GM15510 (cell line): ENCODE measurements around the gene TBX2.

ENCODE experiments used
- POLR2A ChIP-seq: IDR thresholded peaks from 3 replicates; pipeline ENCODE4 v1.6.1; 2011; ENCODE audit warnings: borderline replicate concordance; ENCODE audit not compliant: insufficient read length; ENCODE audit errors: extremely low read depth

Gene TBX2

DNA sequence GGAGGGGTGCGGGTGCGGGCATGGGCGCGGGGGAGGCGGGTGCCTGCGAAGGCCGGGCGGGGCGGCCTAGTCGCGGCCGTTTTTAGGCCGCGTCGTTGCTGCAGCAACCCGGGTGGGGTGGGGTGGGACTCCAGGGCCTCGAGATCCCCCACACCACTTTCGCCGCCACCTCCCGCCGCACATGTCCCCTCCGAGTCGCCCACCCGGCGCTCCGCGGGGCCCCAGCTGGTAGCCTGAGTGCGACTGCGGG is 11.3 kb downstream of the TBX2 start:
- no peak for TF ChIP-seq POLR2A

DNA sequence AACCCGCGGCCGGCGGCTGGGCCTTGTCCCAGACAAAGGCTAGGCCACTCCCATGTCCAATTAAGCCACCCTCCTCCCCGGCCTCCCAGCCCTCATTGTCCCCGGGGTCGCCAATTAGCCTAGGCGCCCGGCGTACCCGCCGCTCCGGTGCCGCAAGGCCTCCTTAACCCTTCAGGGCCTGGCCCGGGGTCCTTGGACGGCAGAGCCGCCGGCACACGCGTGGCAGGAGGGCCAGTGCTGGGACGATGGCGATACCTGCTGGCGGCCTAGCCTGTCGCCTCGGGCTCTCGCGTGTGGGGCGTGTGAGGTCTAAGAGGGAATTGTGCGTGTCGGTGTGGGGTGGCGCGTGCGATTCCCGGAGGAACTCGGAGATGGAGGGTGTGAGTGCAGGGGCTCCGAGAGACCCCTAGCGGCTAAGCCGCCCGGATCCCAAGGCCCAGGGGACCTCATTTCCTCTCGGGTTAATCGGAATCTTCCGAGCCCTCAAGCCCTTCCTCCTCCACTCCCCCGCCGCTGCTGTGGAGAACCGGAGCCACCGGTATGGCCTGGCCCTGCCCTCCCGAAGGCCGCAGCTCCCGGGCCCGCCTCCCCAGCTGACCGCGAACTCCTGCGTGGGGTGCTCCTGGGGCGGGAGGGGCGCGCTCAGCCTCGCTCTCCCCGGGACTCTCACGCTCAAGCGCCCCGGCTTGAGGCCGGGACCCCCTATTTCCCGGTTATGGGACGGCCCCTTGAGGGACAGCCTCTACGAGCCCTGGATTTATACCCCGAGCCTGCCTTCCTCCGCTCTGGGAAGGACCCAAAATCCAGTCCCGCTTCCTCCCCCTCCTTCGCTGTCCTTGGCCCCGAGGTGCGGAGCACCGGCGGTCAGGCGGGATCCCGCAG is 11.9 kb downstream of the TBX2 start:
- TF ChIP-seq POLR2A: no peak

DNA sequence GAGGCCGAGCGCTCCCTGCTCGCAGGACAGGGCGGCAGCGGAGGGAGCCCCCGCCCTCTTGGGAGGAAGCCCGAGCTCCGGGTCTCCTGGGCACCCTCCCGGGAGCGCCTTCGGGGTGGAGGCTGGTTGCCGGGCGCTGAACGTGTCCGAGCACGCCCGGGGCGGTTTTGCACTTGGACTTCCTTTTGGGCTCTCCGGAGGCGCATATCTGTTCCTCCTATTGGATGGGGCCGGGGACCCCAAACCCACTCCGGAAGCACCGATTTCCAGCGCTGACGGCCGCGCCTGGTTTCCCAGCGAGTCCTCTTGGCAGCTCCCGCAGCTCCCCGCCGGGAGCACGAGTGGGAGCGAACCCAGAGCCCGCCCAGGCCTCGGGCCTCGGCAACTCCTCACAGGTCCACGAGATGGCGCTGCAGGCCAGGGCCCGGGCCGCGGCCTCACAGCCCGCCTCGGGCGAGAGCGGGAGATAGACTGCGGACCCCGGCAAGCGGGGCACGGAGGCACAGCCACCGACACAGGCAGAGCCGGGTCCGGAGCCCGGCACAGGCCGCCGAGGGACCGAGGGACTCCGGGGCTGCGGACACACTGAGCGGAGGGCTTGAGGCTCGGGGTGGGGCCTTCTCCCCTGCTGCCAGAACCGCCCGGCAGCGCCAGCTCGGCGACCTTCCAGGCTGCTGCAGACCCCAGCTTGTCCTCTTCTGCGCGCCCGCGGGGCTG is 12.7 kb downstream of the TBX2 start:
- TF ChIP-seq POLR2A: no peak

DNA sequence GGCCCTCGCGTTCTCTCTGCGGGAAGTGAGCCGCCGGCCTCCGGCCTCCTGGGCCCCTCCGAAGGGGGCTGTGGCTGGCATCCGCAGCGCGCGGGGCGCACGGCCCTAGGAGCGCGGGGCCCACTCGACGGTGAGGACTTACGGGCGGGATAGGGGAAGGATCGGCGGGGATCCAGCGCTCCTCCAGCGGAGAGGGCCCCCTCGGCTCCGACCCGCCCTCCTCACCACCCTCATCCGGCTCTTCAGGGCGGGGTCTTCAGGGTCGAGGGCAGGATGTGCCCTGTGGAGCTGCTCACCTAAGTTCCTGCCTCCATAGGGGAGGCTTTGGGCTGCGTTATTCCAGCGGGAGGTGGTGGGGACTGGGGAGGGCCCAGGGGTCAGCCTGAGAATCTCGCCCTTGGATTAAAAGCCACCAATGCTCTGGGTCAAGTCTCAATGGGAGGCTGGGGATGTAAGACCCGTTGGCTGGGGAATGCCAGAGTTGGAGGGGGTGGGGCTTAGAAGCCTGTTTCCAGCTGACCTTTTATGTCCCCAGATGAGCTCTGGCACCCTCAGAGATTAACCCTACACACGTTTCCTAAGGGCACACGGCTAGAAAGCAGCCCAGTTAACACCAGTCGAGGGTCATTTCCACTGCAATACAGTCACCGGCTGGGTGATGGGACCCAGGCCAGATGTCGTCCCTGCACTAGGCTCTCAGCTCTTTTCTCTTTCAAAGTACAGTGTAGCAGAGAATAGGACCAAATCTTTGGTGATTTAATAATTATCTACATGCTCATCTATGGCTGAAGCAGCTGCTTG is 13.4 kb downstream of the TBX2 start:
- no peak for TF ChIP-seq POLR2A

DNA sequence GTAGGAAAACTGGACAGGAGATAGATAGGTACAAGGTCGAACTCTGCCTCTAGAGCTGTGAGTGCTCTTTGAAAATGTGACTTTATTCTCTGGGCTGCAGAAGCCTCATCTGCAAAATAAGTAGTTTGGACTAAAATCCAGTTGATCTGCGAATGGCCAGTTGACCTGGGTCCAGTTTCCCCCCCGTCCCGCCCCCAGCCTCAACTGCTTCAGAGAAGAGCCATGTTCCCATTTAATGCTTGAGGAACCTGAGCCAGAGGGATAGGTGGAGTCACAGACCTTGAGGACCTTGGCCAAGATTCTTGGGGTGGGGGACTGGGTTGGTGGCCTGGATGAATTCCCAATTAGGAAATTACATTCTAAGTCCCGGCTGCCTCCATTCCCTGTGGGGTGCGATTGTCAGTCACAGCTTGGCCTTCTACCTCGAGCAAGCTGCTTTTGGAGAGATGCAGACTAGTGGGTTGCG is 14.1 kb downstream of the TBX2 start:
- TF ChIP-seq POLR2A: no peak

DNA sequence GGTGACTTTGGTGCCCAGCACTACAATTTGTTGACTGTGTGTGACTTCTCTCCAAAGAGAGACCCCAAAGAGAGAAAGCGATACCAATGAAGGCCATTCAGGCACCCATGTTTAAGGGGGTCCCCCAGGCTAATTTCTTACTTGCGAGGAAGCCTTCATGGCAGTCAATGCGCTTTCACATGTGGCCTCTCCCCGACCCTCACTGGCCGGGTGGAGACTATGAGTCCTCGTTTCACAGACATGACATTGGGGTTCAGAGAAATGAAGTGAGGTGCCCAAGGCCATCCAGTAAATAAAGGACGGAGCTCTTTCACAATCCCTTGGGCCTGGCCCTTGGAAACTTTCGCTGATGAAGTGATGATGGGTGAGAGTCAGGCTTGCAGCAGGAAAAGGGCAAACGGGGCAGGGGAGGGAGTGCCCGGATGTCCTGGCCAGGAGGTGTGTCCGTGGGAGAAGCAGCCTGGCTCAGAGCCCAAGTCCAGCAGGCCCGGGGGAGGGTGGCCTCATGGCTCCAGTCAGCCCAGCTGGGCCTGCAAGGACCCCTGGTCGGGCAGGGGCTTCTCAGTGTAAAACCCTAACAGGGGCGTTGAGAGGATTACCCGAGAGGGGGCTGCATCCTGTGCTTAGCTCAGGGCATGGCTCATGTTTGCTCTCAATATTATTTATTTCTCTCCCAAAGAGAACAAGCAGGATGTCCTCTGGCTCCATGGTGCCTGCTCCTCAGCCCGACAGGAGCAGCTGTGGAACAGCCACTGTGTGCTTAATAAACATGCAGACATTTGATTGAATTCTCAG is 14.7 kb downstream of the TBX2 start:
- TF ChIP-seq POLR2A: no peak

DNA sequence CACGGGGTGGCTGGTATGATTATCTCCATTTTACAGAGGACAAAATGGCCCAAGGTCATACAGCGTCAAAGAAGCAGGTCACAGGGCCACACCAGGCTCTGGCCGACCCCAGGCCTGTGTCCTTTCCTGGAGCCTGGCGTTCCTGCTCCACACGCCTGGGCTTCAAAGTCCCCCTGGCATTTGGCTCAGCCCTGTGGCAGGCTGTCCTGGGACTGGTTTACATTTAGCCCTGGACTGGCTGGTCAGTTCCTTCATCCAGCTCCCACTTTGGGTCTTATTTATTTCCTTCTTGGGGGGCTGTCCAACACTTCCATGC is 15.3 kb downstream of the TBX2 start:
- TF ChIP-seq POLR2A: no peak

DNA sequence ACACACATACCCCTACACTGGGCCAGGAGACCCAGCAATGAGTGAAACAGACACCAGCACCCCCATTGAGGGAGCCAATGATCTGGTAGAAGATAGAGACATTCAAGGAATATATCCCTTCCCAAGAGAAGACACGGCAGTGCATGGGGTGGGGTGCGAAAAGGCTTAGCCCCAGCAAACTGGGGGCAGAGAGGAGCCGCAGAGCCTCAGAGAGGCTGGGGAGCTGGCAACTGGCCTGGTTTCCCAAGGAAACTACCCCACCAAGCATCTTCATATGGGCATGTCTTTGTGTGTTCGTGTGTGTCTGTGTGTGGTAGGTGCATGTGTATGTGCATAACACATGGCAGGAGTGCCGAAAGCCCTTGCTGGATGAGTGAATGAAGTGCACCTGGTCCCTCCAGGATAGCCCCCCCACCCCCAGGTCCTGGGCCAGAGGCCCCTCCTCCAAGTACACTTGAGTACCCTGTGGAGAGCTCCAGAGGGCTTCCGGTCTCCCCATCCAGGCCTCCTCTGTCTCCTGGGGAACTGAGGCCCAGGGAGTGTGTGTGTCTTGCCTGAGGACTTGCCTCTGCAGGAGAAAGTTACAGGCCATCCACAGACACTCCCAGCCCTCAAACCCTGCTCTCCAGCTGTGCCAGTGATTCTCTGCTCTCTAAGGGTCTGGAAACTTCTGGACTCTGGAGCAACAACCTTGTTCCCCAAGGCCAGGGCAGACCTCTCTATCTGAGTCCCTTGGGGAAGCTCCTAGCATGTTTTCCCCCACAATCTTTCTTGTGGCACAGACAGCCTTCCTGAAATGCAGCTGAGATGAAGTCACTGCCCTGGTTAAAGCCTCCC is 15.9 kb downstream of the TBX2 start:
- no peak for TF ChIP-seq POLR2A

DNA sequence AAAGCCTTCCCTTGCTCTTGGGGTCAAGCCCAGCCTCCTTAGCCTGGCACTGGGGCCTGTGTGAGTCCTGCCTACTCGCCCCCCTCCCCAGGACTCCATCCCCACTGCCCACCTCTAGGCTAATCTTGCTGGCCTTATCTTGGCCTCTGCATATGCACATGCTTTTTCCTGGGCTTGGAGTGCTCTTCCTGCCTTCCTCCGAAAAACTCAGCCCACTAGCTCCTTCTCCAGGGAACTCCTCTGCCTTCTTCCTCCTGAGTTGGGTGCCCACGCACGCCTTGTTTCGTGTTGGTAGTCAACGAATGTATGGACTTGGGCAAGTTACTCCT is 16.5 kb downstream of the TBX2 start:
- TF ChIP-seq POLR2A: no peak

DNA sequence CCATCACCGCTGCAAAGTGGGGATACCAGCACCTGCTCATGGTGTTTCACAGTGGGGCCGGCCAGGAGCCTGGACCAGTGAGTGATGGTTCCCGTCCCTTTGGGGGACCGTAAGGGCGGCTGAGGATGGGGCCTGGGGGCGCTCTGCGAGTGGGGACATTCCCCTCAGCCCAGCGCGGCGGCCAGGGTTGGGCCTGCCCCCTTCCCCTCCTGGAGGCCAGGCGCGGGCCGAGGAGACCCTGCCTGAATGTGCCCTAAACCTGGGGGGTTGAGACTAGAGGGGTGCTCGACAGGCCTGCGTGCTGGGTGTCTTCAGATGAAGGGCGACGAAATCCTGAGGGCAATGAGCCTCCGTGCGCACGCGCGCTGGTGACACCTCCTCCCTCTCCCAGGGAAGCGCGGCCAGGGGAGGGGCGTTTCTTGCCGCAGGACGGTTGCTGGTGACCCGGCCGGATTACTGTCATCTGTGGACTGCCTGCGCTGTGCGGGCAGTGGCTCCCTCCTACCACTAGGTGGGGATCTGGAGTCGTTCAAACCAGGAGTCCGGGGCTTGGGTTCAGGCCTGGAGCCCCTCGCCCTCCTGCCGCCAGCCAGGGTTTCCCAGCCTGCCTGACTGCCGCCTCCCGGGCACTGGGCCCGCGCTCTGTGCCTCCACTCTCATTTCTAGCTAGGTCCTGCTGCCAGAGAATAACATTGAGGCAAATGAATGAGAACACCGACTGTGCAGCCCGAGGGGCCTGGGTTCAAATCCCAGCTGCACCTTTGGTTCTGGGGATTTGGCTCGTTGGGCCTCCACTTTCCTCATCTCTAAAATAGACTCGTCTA is 17.1 kb downstream of the TBX2 start:
- TF ChIP-seq POLR2A: no peak

DNA sequence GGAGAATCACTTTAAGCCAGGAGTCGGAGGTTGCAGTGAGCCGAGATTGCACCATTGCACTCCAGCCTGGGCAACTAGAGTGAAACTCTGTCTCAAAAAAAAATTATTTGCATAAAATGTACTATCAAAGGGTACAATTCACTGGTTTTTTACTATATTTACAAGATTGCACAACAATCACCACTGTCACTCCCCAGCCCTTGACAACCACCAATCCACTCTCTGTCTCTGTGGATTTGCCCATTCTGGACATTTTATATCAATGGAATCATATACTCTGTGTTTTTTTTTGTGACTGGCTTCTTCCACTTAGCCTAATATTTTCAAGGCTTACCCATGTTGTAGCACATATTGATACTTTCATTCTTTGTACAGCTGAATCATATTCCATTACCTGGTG is 18.8 kb downstream of the TBX2 start:
- TF ChIP-seq POLR2A: no peak

DNA sequence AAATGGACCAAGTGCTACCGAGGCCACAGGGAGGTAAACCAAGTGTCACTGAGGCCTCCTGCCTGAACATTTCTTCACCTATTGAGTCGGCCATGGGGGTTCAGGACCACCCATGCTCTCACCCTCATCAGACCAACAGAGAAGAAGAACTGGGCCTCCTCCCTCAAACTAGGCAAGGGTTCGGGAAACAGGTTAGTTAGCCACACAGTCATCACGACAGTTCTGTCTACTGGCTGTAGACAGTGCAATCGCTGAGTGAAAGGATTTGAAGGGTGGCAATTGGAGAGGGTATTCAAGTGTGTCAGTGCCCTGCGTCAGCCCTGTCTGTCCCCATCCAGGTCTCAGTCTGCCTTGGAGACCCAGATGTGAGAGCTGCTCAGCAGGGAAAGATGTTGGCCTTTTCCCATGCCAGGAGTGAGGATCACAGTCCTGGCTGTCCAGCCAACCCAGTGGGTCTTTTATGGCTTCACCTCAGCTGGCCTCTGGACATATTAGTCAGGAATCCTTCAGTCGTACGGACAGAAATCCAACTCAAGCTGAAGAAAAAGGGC is 19.9 kb downstream of the TBX2 start:
- TF ChIP-seq POLR2A: no peak

DNA sequence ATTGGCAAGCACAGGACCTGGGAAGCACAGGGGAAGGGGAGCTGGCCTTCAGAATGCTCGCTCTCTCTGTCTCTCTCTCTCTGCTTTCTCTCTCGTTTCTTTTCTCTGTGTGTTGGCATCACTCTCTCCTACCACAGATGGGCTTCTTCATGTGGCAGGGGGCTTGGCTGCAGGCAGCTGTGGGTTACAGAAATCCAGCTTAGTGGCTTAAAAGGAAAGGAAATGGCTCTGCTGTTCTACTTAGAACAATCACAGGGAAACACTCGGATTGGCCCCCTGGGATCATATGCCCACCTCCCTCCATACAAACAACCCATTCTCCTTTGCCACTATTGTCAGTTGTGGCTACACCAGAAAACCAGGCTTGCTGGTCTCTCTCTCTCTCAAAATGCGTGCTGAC is 20.4 kb downstream of the TBX2 start:
- no peak for TF ChIP-seq POLR2A
